ENCODE measurements around the gene OFD1. TPM values are rescaled to one million over a fixed set of nuclear protein-coding genes. Genes with fewer than 3 reads are reported as not detected.

OFD1 gene
- polyA plus RNA-seq, 2 of the 4 experiments (the other 2 are of a cell fraction), result 14.8 to 24.9 TPM

GRCh38 chrX:13778916-13779315 lies 44.4 kb downstream of the OFD1 start:
- CTCF ChIA-PET, result interaction anchor here (1.1 kb wide), 1 partner anchor 27 kb away, joined by 3 read pairs; no protein-coding TSS in a partner anchor
- Histone ChIP-seq H3K4me1 (no peaks in the 10 kb centered on the region), H3K4me2 (no peak overlapping the region), H3K27ac (no peak overlapping the region), H3K9me3 (no peaks in the 10 kb centered on the region), H3K4me3 (no peak overlapping the region)
- ATAC-seq (0 out of 6 replicates have a peak, but pooled peaks of 1 of the 2 experiments have one; percentile 27), FAIRE-seq (no peak), DNase-seq (ENCODE audit: low read depth in 1 of 2, low spot score in 1 of 2) (no peak)
- WGBS (ENCODE audit: missing lambda C conversion rate), result 76% methylated on average over 2 of the region's 2 CpGs
- TF ChIP-seq HOXA7 (CRISPR knock-in tag; IDR thresholded peaks at IDR 0.05) (no peak), BCL3 (IDR thresholded peaks at IDR 0.05) (no peak), NFE2L2 (conservative IDR thresholded peaks at IDR 0.05; ENCODE audit: low read length) (no peak), EHMT2 (IDR thresholded peaks at IDR 0.05; ENCODE audit: low read depth) (no peak), ELK1 (IDR thresholded peaks at IDR 0.05; ENCODE audit: low read depth, low read length) (no peak), MAX (IDR thresholded peaks at IDR 0.05) (no peak), KDM5A (IDR thresholded peaks at IDR 0.05) (no peak), ESRRA (IDR thresholded peaks at IDR 0.05; ENCODE audit: borderline replicate concordance, low read length) (no peak), CTCF (IDR thresholded peaks at IDR 0.05) (no peak), RAD21 (conservative IDR thresholded peaks at IDR 0.05 in 1 of 2, IDR thresholded peaks at IDR 0.05 in 1 of 2) (no peak), EHF (CRISPR knock-in tag; IDR thresholded peaks at IDR 0.05) (no peak), MYC (IDR thresholded peaks at IDR 0.05; ENCODE audit: borderline replicate concordance, low read length) (no peak), TP53 (CRISPR knock-in tag; IDR thresholded peaks at IDR 0.05) (no peak), RARB (CRISPR knock-in tag; IDR thresholded peaks at IDR 0.05) (no peak), SMC3 (IDR thresholded peaks at IDR 0.05) (no peak), CHD4 (IDR thresholded peaks at IDR 0.05; ENCODE audit: borderline replicate concordance) (no peak), CHD2 (IDR thresholded peaks at IDR 0.05; ENCODE audit: low read length, partially characterized antibody) (no peak), HOXB5 (CRISPR knock-in tag; IDR thresholded peaks at IDR 0.05) (no peak), MAZ (IDR thresholded peaks at IDR 0.05; ENCODE audit: borderline replicate concordance, low read depth, low read length) (no peak)
- POLR2A ChIA-PET, result no interaction called here

GRCh38 chrX:13780868-13781427 lies 46.4 kb downstream of the OFD1 start:
- ATAC-seq (no peak), FAIRE-seq (no peak), DNase-seq (ENCODE audit: low read depth in 1 of 2, low spot score in 1 of 2) (no peak)
- Histone ChIP-seq H3K9me3 (no peaks in the 10 kb centered on the region), H3K4me3 (no peak overlapping the region), H3K4me1 (no peaks in the 10 kb centered on the region), H3K4me2 (no peak overlapping the region), H3K27ac (no peak overlapping the region)
- TF ChIP-seq EHMT2 (IDR thresholded peaks at IDR 0.05; ENCODE audit: low read depth) (no peak), POLR2A (IDR thresholded peaks at IDR 0.05; ENCODE audit: low read length) (no peak)
- CTCF ChIA-PET, result interaction anchor here (1.1 kb wide), 1 partner anchor 25 kb away, joined by 3 read pairs; no protein-coding TSS in a partner anchor
- 76% methylated on average over 7 of the region's 7 CpGs for WGBS (ENCODE audit: missing lambda C conversion rate)
- POLR2A ChIA-PET, result interaction anchor here (1.2 kb wide), 1 partner anchor 46 kb away, joined by 4 read pairs; the partner anchor contains the start of genes OFD1 and TRAPPC2

Measured in A549 (cell line).